HCT116 (cell line): ENCODE measurements around the gene ZSCAN21. TPM values are rescaled to one million over a fixed set of nuclear protein-coding genes. Genes with fewer than 3 reads are reported as not detected.

ENCODE experiments used
- ATAC-seq: fragments of 200-7000 bp; cut with Tn5 transposase; 2 replicates; pipeline ENCODE4 v1.9.1; 2020; ENCODE audit warnings: mild to moderate bottlenecking, moderate library complexity
- BruUV-seq: library from RNA; stranded (reverse); fragments of 400-500 nt; replicated peaks from 2 replicates; lab custom pipeline; 2021; lab: Mats Ljungman, UMichigan
- CTCF ChIA-PET: fragments of 300-600 bp; sonication (Branson Sonifier 250); formaldehyde crosslinking; loops from one replicate; lab custom pipeline; 2021; ENCODE audit warnings: antibody characterized with exemption; lab: Charles Lee
- POLR2A ChIA-PET: fragments of 300-600, 350-600 bp; sonication (Branson Sonifier 250); formaldehyde crosslinking; loops from one replicate; lab custom pipeline; 2021; ENCODE audit warnings: antibody characterized with exemption; lab: Charles Lee
- RAD21 ChIA-PET, 2 experiments: fragments of 300-600 bp; sonication (Branson Sonifier 250); formaldehyde crosslinking; loops; one replicate each; lab custom pipeline; 2023; ENCODE audit warnings: low total read pairs in 2 of 2; ENCODE audit not compliant: uncharacterized antibody in 2 of 2, unreplicated experiment in 2 of 2, low non-redundant PET in 1 of 2; lab: Charles Lee
- DNase-seq: peaks from one replicate; pipeline ENCODE4 v3.0.0-alpha.2; 2010; ENCODE audit warnings: low read depth, low spot score
- H2AFZ ChIP-seq: fragments of 200-600 bp; shearing (Covaris generic), sonication (generic); 2 replicates; pipeline ENCODE4 v1.6.1; 2017; ENCODE audit warnings: low read depth, mixed run types, mixed read lengths, antibody characterized with exemption, low read length; ENCODE audit not compliant: poor library complexity, severe bottlenecking
- H3K27ac ChIP-seq: 2 replicates; pipeline ENCODE4 v1.5.1; 2012; ENCODE audit warnings: low read depth, low read length
- H3K27me3 ChIP-seq: fragments of 200-600 bp; sonication (generic); 2 replicates; pipeline ENCODE4 v1.6.1; 2016; ENCODE audit warnings: mixed run types, low read length, mixed read lengths; ENCODE audit not compliant: insufficient read depth
- H3K36me3 ChIP-seq, 2 experiments: fragments of 200-500 bp in 1 of 2; fragments of 200-600 bp in 1 of 2; sonication (Bioruptor generic) in 1 of 2; sonication (generic) in 1 of 2; 2 replicates each; pipeline versions ENCODE4 v1.5.1 to v1.6.1; 2014 to 2016; ENCODE audit warnings: low read length in 2 of 2, inconsistent platforms in 1 of 2, mixed read lengths in 1 of 2, mixed run types in 1 of 2; ENCODE audit not compliant: insufficient read depth in 2 of 2, control insufficient read depth in 1 of 2
- H3K4me1 ChIP-seq, 2 experiments: fragments of 200-600 bp in 1 of 2; sonication (generic) in 1 of 2; 2 replicates each; pipeline versions ENCODE4 v1.5.1 to v1.6.1; 2012 to 2017; ENCODE audit warnings: low read length in 2 of 2, inconsistent platforms in 1 of 2, mild to moderate bottlenecking in 1 of 2, mixed read lengths in 1 of 2, mixed run types in 1 of 2, moderate library complexity in 1 of 2; ENCODE audit not compliant: insufficient read depth in 2 of 2, control insufficient read depth in 1 of 2
- H3K4me2 ChIP-seq: fragments of 200-600 bp; sonication (generic); 2 replicates; pipeline ENCODE4 v1.6.1; 2017; ENCODE audit warnings: mixed run types, low read length, mixed read lengths
- H3K4me3 ChIP-seq, 2 experiments: fragments of 200-600 bp in 1 of 2; sonication (generic) in 1 of 2; replicated peaks in 1 of 2; 2 replicates each; pipeline ENCODE4 v1.5.1; 2011 to 2016; ENCODE audit warnings: low read length in 2 of 2, control low read depth in 1 of 2, low read depth in 1 of 2, mild to moderate bottlenecking in 1 of 2, mixed read lengths in 1 of 2, mixed run types in 1 of 2
- H3K79me2 ChIP-seq: fragments of 200-600 bp; sonication (generic); 2 replicates; pipeline ENCODE4 v1.6.1; 2017; ENCODE audit warnings: mild to moderate bottlenecking, mixed run types, low read length, moderate library complexity, mixed read lengths; ENCODE audit not compliant: insufficient read depth
- H3K9ac ChIP-seq: fragments of 200-600 bp; sonication (generic); 2 replicates; pipeline ENCODE4 v1.6.1; 2016; ENCODE audit warnings: low read length, mixed read lengths
- H3K9me2 ChIP-seq: fragments of 200-600 bp; sonication (generic), shearing (Covaris generic); 2 replicates; pipeline ENCODE4 v1.6.1; 2017; ENCODE audit warnings: mixed run types, mild to moderate bottlenecking, moderate library complexity; ENCODE audit not compliant: insufficient read depth
- H3K9me3 ChIP-seq, 2 experiments: fragments of 200-500 bp in 1 of 2; fragments of 200-600 bp in 1 of 2; sonication (Bioruptor generic) in 1 of 2; sonication (generic) in 1 of 2; 2 replicates each; pipeline ENCODE4 v1.6.1; 2014 to 2017; ENCODE audit warnings: low read length in 2 of 2, mixed read lengths in 2 of 2, inconsistent platforms in 1 of 2, low read depth in 1 of 2, mild to moderate bottlenecking in 1 of 2, mixed run types in 1 of 2, moderate library complexity in 1 of 2; ENCODE audit not compliant: control insufficient read depth in 1 of 2, insufficient read depth in 1 of 2
- H4K20me1 ChIP-seq: fragments of 200-600 bp; sonication (generic), shearing (Covaris generic); 2 replicates; pipeline ENCODE4 v1.6.1; 2017; ENCODE audit warnings: mixed run types, mild to moderate bottlenecking, moderate library complexity; ENCODE audit not compliant: insufficient read depth
- ATF3 ChIP-seq: IDR thresholded peaks from 2 replicates; pipeline ENCODE4 v1.6.1; 2012
- CBX3 ChIP-seq: IDR thresholded peaks from 2 replicates; pipeline ENCODE4 v1.6.1; 2012; ENCODE audit warnings: low read depth
- CEBPB ChIP-seq: IDR thresholded peaks from 2 replicates; pipeline ENCODE4 v1.6.1; 2012; ENCODE audit warnings: low read depth
- EGR1 ChIP-seq: IDR thresholded peaks from 2 replicates; pipeline ENCODE4 v1.6.1; 2012; ENCODE audit warnings: low read depth
- ELF1 ChIP-seq: IDR thresholded peaks from 2 replicates; pipeline ENCODE4 v1.6.1; 2012; ENCODE audit warnings: low read depth, borderline replicate concordance
- EZH2 ChIP-seq: fragments of 200-600 bp; sonication (generic); IDR thresholded peaks from 2 replicates; pipeline ENCODE4 v1.6.1; 2017; ENCODE audit warnings: antibody characterized with exemption, mixed run types
- EZH2phosphoT487 ChIP-seq: fragments of 200-600 bp; IDR thresholded peaks from 2 replicates; pipeline ENCODE4 v1.6.1; 2018; ENCODE audit warnings: antibody characterized with exemption, borderline replicate concordance
- FOSL1 ChIP-seq: IDR thresholded peaks from 2 replicates; pipeline ENCODE4 v1.6.1; 2012; ENCODE audit warnings: low read depth
- JUND ChIP-seq: IDR thresholded peaks from 2 replicates; pipeline ENCODE4 v1.6.1; 2012
- POLR2A ChIP-seq: IDR thresholded peaks from 2 replicates; pipeline ENCODE4 v1.7.0; 2011; ENCODE audit warnings: borderline replicate concordance; ENCODE audit not compliant: insufficient read depth, insufficient read length; ENCODE audit errors: extremely low read depth
- POLR2AphosphoS5 ChIP-seq: IDR thresholded peaks from 2 replicates; pipeline ENCODE4 v1.6.1; 2011; ENCODE audit warnings: mild to moderate bottlenecking, low read depth, low read length, moderate library complexity
- RAD21 ChIP-seq: IDR thresholded peaks from 2 replicates; pipeline ENCODE4 v1.6.1; 2012; ENCODE audit warnings: low read depth, mild to moderate bottlenecking
- SIN3A ChIP-seq: IDR thresholded peaks from 2 replicates; pipeline ENCODE4 v1.6.1; 2012; ENCODE audit warnings: low read depth
- SP1 ChIP-seq: IDR thresholded peaks from 2 replicates; pipeline ENCODE4 v1.6.1; 2012; ENCODE audit warnings: low read depth
- SRF ChIP-seq: IDR thresholded peaks from 2 replicates; pipeline ENCODE4 v1.6.1; 2012; ENCODE audit warnings: low read depth
- ZBTB33 ChIP-seq: IDR thresholded peaks from 2 replicates; pipeline ENCODE4 v1.6.1; 2011; ENCODE audit warnings: mild to moderate bottlenecking, low read length, moderate library complexity; ENCODE audit not compliant: insufficient replicate concordance; ENCODE audit errors: extremely low read depth
- ZFX ChIP-seq: fragments of 450-650 bp; IDR thresholded peaks from 2 replicates; pipeline ENCODE4 v1.6.1; 2017
- ZNF274 ChIP-seq: fragments of 200-500 bp; sonication (Bioruptor generic); IDR thresholded peaks from 2 replicates; pipeline ENCODE4 v1.6.1; 2014; ENCODE audit warnings: mild to moderate bottlenecking, low read depth, low read length, inconsistent platforms
- intact Hi-C: fragments of 100-400 bp; cut with micrococcal nuclease; formaldehyde crosslinking; loops from 2 replicates; pipeline ENCODE4 v1.10.0; 2022
- total RNA-seq: library from RNA; stranded (reverse); gene quantifications from one replicate; pipeline ENCODE4 v1.2.1, GENCODE V29; 2021; ENCODE audit not compliant: unreplicated experiment
- TF ChIP-seq, protein P1 (sequence below): IDR thresholded peaks from 2 replicates; pipeline ENCODE4 v1.6.1; 2012
- TF ChIP-seq, protein P2 (sequence below), 3 experiments: fragments of 200-600 bp in 1 of 3; sonication (generic) in 1 of 3; IDR thresholded peaks in 2 of 3; conservative IDR thresholded peaks in 1 of 3; 2 replicates each; pipeline ENCODE4 v1.5.1; 2012 to 2017; ENCODE audit warnings: low read depth in 2 of 3, low read length in 2 of 3, antibody characterized with exemption in 1 of 3, borderline replicate concordance in 1 of 3, control low read depth in 1 of 3, mild to moderate bottlenecking in 1 of 3, mixed read lengths in 1 of 3, mixed run types in 1 of 3, moderate library complexity in 1 of 3; ENCODE audit not compliant: insufficient read depth in 1 of 3

ZSCAN21 gene
- total RNA-seq, 1 experiment from 2014 or later = 10.3 TPM

DNA sequence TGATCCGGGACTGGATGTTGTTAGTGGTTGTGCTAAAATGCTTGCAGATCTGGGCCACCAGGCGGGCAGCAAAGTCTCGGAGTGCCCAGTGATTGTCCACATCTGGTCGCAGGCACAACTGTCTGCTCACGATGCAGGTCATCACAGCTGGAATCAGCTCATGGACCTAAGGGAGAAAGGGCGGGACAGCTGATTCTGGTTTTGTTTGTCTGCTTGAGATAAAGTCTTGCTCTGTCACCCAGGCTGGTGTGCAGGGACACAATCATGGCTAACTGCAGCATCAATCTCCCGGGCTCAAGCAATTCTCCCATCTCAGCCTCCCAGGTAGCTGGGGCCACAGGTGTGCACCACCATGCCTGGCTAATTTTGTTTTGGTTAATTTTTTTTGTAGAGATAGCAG is 61.6 kb downstream of the ZSCAN21 start (continued):
- TF ChIP-seq, protein P1, sequence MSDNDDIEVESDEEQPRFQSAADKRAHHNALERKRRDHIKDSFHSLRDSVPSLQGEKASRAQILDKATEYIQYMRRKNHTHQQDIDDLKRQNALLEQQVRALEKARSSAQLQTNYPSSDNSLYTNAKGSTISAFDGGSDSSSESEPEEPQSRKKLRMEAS = no peak
- TF ChIP-seq ZBTB33 (no peak), CEBPB (no peak), SIN3A (no peak)

DNA sequence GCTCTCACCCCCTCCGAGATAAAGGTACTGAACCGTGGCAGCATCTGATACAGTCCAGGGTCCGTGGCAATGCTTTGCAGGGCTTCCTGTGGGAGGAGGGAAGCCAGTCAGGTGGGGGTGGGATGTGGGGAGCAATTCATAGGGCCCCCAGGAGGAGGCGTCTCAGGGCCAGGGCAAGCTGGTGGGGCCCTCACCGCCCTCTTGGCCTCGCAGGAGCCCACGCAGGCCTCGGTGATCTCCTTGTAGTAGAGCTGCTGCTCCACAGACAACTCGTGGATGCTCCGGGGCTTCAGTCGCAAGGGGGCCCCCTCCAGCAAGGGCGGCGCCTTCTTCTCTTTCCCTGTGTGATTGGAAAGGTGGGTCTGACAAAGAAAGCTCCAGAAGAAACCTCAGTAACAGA is 62.3 kb downstream of the ZSCAN21 start:
- no TSS peak for BruUV-seq
- ChIA-PET CTCF (no interaction called here), POLR2A (no interaction called here)
- TF ChIP-seq SP1 = no peak
- TF ChIP-seq EGR1 = no peak
- TF ChIP-seq EZH2 = no peak
- no peak for TF ChIP-seq RAD21
- no peak for TF ChIP-seq ZNF274
- no peak for TF ChIP-seq POLR2AphosphoS5
- TF ChIP-seq EZH2phosphoT487 = no peak
- no peak for TF ChIP-seq FOSL1
- no peak for TF ChIP-seq ZBTB33
- TF ChIP-seq SRF = no peak
- no peak for TF ChIP-seq CBX3
- no peak for TF ChIP-seq ZFX
- TF ChIP-seq, protein P2, sequence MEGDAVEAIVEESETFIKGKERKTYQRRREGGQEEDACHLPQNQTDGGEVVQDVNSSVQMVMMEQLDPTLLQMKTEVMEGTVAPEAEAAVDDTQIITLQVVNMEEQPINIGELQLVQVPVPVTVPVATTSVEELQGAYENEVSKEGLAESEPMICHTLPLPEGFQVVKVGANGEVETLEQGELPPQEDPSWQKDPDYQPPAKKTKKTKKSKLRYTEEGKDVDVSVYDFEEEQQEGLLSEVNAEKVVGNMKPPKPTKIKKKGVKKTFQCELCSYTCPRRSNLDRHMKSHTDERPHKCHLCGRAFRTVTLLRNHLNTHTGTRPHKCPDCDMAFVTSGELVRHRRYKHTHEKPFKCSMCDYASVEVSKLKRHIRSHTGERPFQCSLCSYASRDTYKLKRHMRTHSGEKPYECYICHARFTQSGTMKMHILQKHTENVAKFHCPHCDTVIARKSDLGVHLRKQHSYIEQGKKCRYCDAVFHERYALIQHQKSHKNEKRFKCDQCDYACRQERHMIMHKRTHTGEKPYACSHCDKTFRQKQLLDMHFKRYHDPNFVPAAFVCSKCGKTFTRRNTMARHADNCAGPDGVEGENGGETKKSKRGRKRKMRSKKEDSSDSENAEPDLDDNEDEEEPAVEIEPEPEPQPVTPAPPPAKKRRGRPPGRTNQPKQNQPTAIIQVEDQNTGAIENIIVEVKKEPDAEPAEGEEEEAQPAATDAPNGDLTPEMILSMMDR (IDR thresholded peaks at IDR 0.05 in 2 of 3, conservative IDR thresholded peaks at IDR 0.05 in 1 of 3; ENCODE audit: borderline replicate concordance in 1 of 3, insufficient read depth in 1 of 3, low read depth in 2 of 3, low read length in 2 of 3) = no peak
- TF ChIP-seq JUND = no peak
- no peak for TF ChIP-seq ATF3
- TF ChIP-seq POLR2A = no peak
- no peak for TF ChIP-seq ELF1

More for the DNA sequence above, 62.3 kb downstream of the ZSCAN21 start:
- no peak overlapping the region for H3K27ac ChIP-seq
- RAD21 ChIA-PET = no interaction called here
- no peaks in the 10 kb centered on the region for H3K79me2 ChIP-seq
- peaks cover 3 to 18% of the 10 kb centered on the region in 2 experiments; a peak in 3 of 4 replicates for H3K36me3 ChIP-seq
- H3K9me2 ChIP-seq = no peaks in the 10 kb centered on the region
- no peaks in the 10 kb centered on the region for H4K20me1 ChIP-seq
- DNase-seq = no peak
- no peak overlapping the region for H3K9ac ChIP-seq
- no peaks in the 10 kb centered on the region for H3K4me1 ChIP-seq
- H2AFZ ChIP-seq = no peak overlapping the region
- H3K4me3 ChIP-seq = no peak overlapping the region
- no peak for ATAC-seq
- H3K9me3 ChIP-seq = no peaks in the 10 kb centered on the region
- intact Hi-C loops = no loop called here
- no peak overlapping the region for H3K4me2 ChIP-seq
- H3K27me3 ChIP-seq = no peaks in the 10 kb centered on the region
